NCI-H2029 (cell line): ENCODE results near the gene ZNF705A.
"Not testable (repeated sequence)": the region's sequence is repeated elsewhere in the genome, so short reads cannot be mapped to it uniquely, and the experiment has no call there.

Experiments used
- DNase-seq: peaks from one replicate; lab custom pipeline; 2025; lab: John Stamatoyannopoulos, UW

Gene ZNF705A

GRCh38 chr12:8156845-8157244 is at the start of gene ZNF705A:
ZNF705A (plus strand) TSS chr12:8157015; CDS start chr12:8172626, 15,611 bp downstream.
- DNase-seq, result no peak

- DNase-seq, result peak; percentile 37
These were observed 47.9 kb upstream of the ZNF705A start for GRCh38 chr12:8108808-8109398.

DNA sequence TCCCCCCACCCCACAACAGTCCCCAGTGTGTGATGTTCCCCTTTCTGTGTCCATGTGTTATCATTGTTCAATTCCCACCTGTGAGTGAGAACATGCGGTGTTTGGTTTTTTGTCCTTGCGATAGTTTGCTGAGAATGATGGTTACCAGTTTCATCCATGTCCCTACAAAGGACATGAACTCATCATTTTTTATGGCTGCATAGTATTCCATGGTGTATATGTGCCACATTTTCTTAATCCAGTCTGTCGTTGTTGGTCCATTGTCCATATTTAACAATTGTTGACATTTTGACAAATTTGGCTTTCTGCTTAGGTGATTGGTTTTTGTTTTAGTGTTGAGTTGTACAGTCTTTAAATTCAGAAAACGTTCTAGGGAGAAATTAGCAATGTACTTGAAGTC is 43.7 kb upstream of the ZNF705A start:
- not testable (repeated sequence) for DNase-seq

DNA sequence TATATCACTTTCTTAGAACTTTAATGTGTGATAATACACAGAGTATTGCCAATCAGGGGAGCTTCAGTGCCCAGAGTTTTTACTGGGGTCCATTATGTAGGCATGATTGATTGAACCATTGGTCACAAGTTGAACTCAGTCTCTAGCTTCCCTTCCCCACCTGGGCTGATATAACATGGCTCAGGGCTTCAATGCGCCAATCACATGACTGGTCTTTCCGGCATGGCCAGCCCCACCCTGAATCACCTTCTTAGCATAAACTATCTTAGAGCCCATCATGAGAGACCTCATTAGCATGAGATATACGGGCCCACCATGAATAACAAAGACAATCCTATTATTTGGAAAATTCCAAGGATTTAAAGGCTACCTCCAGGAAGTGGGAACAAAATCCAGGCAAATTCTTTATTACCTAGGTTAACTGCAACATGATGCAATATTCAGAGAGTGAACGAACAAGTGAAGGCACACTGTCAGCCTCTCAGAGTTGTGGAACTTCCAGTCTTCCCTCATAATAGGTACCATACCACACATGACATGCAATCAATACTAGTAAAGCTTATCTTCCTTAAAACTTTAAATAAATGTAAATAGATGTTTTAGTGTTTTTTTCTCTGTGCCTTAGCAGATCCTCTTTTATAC is 36.6 kb upstream of the ZNF705A start:
- DNase-seq, result no peak

GRCh38 chr12:8123124-8123912 is 33.5 kb upstream of the ZNF705A start, which contains the start of gene CLEC4A:
CLEC4A (plus strand) TSS chr12:8123617; CDS start chr12:8123879, 262 bp downstream.
- DNase-seq, result no peak

- DNase-seq, result no peak
These were observed 29.7 kb upstream of the ZNF705A start for GRCh38 chr12:8127138-8127537.

DNA sequence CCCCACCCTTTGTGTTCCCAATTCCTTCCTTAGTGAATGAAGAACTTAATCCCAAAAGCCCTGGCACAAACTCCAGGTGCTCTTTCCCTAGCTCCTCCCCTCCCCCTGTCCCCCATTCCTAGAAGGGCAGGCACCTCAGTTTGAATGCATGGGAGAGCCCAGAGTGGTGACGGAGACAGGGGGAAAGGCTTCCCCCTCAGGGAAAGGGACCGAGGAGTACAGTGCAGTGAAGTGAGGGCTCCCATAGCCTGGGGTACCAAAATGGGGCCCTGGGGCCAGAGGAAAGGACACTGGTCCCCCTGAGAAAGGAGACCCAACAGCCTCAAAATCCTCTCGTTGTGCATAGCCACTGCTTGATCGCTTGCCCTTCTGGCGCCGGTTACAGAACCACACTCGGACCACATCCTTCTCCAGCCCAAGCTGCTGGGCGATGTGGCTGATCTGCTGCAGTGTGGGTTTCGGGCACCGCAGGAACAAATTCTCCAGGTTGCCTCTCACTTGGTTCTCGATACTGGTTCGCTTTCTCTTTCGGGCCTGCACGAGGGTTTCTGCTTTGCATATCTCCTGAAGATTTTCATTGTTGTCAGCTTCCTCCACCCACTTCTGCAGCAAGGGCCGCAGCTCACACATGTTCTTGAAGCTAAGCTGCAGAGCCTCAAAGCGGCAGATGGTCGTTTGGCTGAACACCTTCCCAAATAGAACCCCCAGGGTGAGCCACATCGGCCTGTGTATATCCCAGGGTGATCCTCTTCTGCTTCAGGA is 23.0 kb upstream of the ZNF705A start:
- not testable (repeated sequence) for DNase-seq

GRCh38 chr12:8134398-8134930 is 22.4 kb upstream of the ZNF705A start:
- DNase-seq, result not testable (repeated sequence)

- DNase-seq, result not testable (repeated sequence)
These were observed 15.2 kb upstream of the ZNF705A start for GRCh38 chr12:8141647-8142046.

GRCh38 chr12:8143261-8143660 is 13.6 kb upstream of the ZNF705A start:
- no peak for DNase-seq

GRCh38 chr12:8145754-8146441 is 10.9 kb upstream of the ZNF705A start:
- DNase-seq, result no peak

DNA sequence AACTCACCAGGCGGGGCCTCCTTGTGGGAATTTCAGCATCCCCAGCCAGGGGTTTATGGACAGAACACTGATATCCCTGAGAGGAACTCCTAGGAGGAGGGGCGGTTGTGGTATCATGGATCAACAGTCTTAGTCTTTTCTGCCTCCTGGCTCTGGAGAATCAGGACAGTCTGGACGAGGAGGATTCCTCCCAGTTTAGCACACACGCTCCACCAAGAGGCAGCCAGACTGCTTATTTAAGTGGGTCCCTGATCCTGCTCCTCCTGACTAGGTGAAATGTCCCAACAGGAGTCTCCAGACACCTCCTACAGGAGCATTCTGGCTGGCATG is 10.4 kb upstream of the ZNF705A start:
- no peak for DNase-seq

DNA sequence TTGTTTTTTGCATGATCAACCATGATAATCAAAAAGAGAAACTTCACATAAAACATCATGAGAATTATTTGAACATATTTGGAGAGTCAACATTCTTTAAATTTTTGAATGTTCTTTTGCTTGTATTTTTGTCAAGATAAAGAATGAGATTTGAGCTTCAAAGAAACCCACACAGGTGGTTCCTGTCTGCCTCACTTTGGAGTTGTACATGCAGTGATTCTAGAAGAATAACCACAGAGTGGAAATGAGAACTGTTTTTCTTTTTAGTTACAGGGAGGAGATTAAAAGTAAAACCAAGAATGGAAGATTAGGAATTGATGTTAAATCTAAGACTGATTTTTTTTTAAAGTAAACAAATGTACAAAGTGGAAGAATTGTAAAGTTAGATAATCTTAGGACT is 2.3 kb upstream of the ZNF705A start:
- no peak for DNase-seq

DNA sequence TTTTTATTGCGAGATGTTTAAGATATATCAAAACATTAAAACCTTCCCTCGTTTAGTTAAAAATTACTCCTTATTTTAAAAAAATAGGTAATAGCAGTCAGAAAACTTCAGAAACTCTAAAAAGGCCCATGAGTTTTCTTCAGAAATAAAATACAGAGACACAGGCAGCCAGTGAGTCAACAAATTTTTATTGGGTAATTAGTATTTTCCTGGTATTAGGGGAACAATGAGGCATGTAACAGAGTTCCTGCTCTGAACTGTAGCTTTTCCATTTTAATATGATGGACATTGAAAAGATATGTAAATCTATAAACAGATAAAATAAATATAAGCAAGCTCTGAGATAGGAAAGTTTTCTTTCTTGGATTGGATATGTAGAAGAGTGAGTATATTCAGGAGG is 399 bp upstream of the ZNF705A start:
- no peak for DNase-seq

DNA sequence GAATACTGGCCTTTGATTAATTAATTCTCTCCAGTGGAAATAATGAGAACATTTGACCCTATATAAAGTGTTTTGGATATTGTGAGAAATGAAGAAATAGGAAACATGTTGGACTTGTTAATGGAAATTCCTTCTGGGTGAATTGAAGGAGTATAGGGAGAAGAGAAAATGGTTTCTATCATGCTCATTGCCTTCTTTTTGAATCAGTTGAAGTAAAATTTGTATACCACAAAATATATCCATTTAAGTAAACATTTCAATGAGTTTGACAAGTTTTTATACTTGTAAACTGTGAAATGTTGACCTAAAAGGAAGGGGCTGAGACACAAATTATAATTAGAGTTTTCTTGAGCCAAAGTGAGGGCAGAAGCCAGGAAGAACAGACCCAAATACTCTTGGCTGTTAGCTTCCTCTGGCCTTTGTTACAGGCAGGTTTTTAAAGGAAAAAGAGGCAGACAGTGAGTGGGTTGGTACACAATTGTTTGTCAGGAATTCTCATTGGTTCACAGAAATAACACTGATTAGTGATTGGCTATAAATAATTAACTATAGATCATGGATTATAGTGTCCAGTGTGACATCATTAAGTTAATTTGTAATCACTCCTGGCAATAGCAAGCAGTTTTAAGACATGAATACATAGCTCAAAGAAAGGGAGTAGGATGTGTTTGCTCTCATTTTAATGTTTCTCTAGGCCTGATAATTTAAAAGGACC is 826 bp downstream of the ZNF705A start:
- no peak for DNase-seq

GRCh38 chr12:8172911-8173310 is 16.1 kb downstream of the ZNF705A start:
- not testable (repeated sequence) for DNase-seq

DNA sequence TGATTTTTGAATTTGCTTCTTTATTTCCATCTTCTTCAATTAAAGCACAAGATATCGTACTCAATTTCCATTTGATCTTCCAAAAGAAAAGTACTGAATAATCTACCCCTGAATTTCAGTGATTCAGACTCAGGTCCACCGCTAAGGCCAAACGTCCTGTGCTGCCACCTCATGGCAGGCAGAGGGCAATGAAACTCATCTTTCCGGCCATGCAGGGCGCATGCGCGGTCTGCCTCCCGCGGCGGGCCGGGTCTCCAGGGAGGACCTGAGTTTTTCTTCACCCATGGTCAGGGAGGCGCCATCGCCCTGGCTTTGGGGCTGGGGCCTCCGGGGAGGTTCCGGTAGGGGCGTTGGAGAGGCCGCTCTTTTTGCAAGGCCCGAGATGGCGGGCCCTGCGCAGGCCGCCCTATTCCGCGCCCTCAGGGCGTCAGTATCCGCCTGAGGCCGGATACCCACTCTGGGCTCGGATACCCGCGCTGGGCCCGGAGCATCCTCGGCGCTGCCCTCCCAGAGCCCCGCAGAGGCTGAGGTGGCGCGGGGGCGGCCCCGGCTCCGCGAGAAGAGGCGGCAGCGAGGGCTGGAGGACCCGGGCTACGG is 23.3 kb downstream of the ZNF705A start:
- DNase-seq, result peak; percentile 27

DNA sequence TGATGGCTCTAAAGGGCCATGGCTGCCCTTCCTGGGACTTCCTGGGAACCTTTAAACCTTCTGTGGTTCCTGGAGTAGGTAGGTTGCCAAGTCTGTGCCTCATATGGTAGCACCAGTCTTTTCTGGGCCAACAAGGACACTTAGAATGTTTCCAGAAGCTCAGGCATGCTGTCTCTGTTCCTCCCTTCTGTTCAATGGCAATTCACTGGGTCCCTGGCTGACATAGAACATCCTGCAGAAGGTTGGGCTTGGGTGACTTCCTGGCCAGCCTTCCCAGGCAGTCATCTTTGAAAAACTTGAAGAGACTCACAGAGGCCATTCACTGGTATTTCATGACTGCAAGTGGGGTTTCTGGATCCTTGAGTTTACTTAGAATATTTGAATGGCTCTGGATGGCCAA is 24.5 kb downstream of the ZNF705A start:
- DNase-seq, result not testable (repeated sequence)

DNA sequence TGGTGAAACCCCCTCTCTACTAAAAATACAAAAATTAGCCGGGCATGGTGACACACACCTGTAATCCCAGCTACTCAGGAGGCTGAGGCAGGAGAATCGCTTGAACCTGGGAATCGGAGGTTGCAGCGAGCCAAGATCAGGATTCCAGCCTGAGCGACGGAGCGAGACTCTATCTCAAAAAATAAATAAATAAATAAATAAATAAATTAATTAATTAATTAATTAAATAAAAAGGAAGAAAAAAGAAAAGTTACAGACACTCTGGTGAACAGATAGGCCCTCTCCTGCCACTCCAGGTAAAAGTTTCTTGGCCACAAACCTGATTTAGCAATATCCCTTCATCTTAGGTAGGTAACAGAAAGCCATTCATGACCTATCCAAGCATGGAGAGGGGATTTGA is 26.1 kb downstream of the ZNF705A start:
- DNase-seq, result not testable (repeated sequence)

DNA sequence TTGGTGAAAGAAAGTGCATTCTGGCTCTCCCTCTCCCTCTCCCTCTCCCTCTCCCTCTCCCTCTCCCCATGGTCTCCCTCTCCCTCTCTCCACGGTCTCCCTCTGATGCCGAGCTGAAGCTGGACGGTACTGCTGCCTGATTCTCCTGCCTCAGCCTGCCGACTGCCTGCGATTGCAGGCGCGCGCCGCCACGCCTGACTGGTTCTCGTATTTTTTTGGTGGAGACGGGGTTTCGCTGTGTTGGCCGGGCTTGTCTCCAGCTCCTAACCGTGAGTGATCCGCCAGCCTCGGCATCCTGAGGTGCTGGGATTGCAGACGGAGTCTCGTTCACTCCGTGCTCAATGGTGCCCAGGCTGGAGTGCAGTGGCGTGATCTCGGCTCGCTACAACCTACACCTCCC is 26.5 kb downstream of the ZNF705A start:
- not testable (repeated sequence) for DNase-seq
